WTC11 (cell line): ENCODE measurements around the gene ATAD2B.

Experiments
- ATF2 ChIP-seq: sonication (generic); formaldehyde crosslinking; IDR thresholded peaks from 2 replicates; pipeline ENCODE4 v1.8.1; 2022; ENCODE audit warnings: low read depth, missing genetic modification reagents, borderline replicate concordance
- ATF6 ChIP-seq: sonication (generic); formaldehyde crosslinking; IDR thresholded peaks from 2 replicates; pipeline ENCODE4 v1.8.1; 2023; ENCODE audit warnings: mild to moderate bottlenecking, missing genetic modification reagents
- CTCF ChIP-seq: fragments of 200-600 bp; IDR thresholded peaks from 2 replicates; pipeline ENCODE4 v1.8.0; 2022; ENCODE audit warnings: antibody characterized with exemption
- E2F5 ChIP-seq: sonication (generic); formaldehyde crosslinking; IDR thresholded peaks from 2 replicates; pipeline ENCODE4 v1.8.1; 2022; ENCODE audit warnings: mild to moderate bottlenecking, moderate library complexity, missing genetic modification reagents
- ESRRA ChIP-seq: sonication (generic); formaldehyde crosslinking; IDR thresholded peaks from 2 replicates; pipeline ENCODE4 v1.8.1; 2022; ENCODE audit warnings: mild to moderate bottlenecking, missing genetic modification reagents, borderline replicate concordance
- NFE2L1 ChIP-seq: sonication (generic); formaldehyde crosslinking; IDR thresholded peaks from 2 replicates; pipeline ENCODE4 v1.8.1; 2023; ENCODE audit warnings: missing genetic modification reagents
- NFYB ChIP-seq: sonication (generic); formaldehyde crosslinking; conservative IDR thresholded peaks from 2 replicates; pipeline ENCODE4 v1.8.0; 2022; ENCODE audit warnings: low read depth, missing genetic modification reagents
- ZBTB21 ChIP-seq: sonication (generic); formaldehyde crosslinking; IDR thresholded peaks from 2 replicates; pipeline ENCODE4 v1.8.1; 2023; ENCODE audit warnings: mild to moderate bottlenecking, missing genetic modification reagents, borderline replicate concordance
- ZNF121 ChIP-seq: sonication (generic); formaldehyde crosslinking; IDR thresholded peaks from 2 replicates; pipeline ENCODE4 v1.8.0; 2023; ENCODE audit warnings: missing genetic modification reagents

- TF ChIP-seq ESRRA (CRISPR knock-in tag) (no peak), NFE2L1 (CRISPR knock-in tag) (no peak), CTCF (no peak), ZBTB21 (CRISPR knock-in tag) (no peak), NFYB (CRISPR knock-in tag) (no peak), ATF2 (no peak), ZNF121 (no peak), ATF6 (no peak), E2F5 (CRISPR knock-in tag) (no peak)
These were observed 228.0 kb downstream of the ATAD2B start for GRCh38 chr2:23698721-23699579.
